Measurements from ENCODE around the gene NBPF11. TPM values are rescaled to one million over a fixed set of nuclear protein-coding genes. Genes with fewer than 3 reads are reported as not detected.
"Not testable (repeated sequence)": the region's sequence is repeated elsewhere in the genome, so short reads cannot be mapped to it uniquely, and the experiment has no call there.

Gene NBPF11
- total RNA-seq, 2 experiments from 2014 or later: 7.4 to 9.6 TPM

DNA sequence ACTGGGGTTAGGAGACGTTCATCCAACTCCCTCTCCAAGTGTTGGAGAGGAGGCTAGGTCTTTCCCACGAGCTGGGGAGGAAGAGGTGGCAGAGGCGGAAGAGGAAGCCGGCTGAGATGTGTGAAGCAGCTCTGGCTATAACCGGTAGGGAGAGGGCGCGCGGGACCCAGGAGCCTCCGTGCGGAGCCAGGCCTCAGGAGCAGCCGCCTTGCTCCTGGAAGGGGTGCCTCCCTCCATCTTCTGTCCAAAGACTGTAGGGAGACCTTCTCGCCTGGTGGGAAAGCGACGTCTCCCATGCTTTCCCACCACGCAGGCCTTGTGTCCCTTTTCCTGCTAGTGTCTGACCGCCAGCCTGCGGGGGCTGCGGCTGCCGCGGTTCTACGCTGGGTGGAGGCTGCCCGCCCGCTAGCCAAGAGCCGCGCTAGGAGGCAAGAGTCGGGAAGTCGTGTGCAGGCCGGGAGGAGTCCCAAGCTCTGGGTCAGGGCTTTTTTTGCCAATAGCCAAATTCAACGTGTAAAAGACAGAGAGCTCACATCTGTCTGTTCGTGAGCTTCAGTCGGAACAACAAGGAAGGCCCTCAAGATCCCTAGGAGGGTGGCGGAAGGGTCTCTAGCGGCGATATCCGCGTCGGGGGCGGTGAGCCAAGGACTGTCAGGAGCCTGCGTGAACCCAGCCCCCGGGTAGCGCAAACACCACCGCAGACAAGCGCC is 8.4 kb upstream of the NBPF11 start:
- DNase-seq (no peak), ATAC-seq (no peak)
- Mint-ChIP-seq H3K27me3 (peaks cover 35% of the 10 kb centered on the region), H3K27ac (no peak overlapping the region), H3K4me3 (no peak overlapping the region), H3K36me3 (no peaks in the 10 kb centered on the region), H3K4me1 (peaks cover 4% of the 10 kb centered on the region), H3K9me3 (ENCODE audit: low read depth) (no peaks in the 10 kb centered on the region)
- CTCF ChIA-PET: no interaction called here

DNA sequence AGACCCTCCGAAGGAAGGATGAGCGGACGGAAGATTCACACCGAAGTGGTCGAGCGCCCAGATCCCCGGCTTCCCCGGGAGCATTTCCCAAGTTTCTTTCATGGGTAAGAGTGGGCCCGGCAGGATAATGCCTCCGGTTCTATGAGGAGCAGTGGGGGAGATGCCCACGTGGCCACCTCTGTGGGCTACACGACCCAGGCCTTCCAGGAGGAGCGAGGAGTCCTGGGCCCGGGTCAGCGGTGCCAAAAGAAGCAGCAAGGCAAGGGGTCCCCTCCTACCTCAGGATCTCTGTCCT is 7.9 kb upstream of the NBPF11 start:
- Mint-ChIP-seq H3K36me3 (no peaks in the 10 kb centered on the region), H3K27ac (no peak overlapping the region), H3K4me1 (peaks cover 5% of the 10 kb centered on the region), H3K4me3 (no peak overlapping the region), H3K9me3 (ENCODE audit: low read depth) (no peaks in the 10 kb centered on the region), H3K27me3 (peaks cover 33% of the 10 kb centered on the region)
- CTCF ChIA-PET: no interaction called here
- DNase-seq (no peak), ATAC-seq (no peak)

DNA sequence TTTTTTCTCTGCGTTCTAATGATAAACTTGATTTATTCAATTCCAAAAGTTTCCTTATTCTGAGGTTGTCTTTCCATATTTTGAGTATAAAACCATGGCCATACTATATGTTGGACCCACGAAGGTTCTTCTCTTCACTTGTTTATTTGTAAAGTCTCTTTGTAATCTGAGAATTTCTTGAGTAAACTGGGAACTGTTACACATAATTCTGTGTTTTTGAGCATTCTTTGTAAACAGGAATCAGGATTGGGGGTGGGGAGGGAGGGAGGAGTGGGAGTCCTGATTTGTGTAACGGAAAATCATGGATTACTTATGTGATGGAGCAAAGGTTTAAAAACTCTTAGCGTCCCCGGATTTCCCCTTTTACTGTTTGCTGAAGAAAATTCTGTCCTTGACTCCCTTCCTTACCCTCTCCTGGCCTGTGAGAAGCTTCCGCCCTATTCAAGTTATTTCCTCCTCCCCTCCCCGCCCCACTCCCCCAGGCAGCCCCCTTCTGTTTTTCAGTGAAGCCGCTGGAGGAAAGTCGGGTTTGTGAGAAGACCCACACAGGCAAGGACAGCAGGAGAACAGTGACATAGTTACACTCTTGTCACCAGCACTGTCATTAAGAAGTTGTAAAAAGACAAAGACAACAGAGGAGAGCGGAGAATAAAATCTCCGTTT is 6.4 kb upstream of the NBPF11 start:
- Mint-ChIP-seq H3K4me3 (no peak overlapping the region), H3K4me1 (peaks cover 5% of the 10 kb centered on the region), H3K27ac (no peak overlapping the region), H3K36me3 (no peaks in the 10 kb centered on the region), H3K9me3 (ENCODE audit: low read depth) (no peaks in the 10 kb centered on the region), H3K27me3 (peaks cover 26% of the 10 kb centered on the region)
- no peak for ATAC-seq
- DNase-seq: no peak
- CTCF ChIA-PET: no interaction called here

DNA sequence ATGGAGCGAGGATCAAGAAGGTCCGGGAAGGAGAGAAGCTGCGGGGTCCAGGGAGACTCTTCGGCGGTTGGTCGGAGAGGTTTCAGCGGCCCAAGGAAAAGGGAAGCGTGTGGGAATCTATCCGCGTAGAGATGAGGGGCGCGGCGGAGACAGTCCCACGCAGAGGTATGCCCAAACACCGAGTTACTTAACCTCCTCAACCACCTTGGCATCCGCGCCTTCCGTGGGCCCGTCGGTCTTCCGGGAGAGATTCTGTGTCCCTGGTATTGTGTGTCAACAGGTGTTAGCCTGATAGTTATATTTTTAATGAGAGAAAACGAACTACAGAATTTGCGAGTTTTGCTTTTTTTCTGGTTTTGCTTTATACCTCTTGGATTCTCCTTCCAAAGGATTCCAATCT is 5.7 kb upstream of the NBPF11 start:
- H3K4me1 Mint-ChIP-seq; DNase-seq; H3K4me3 Mint-ChIP-seq; CTCF ChIA-PET; H3K36me3 Mint-ChIP-seq; H3K9me3 Mint-ChIP-seq (ENCODE audit: low read depth); H3K27ac Mint-ChIP-seq; ATAC-seq: not testable (repeated sequence)
- H3K27me3 Mint-ChIP-seq: peaks cover 26% of the 10 kb centered on the region

DNA sequence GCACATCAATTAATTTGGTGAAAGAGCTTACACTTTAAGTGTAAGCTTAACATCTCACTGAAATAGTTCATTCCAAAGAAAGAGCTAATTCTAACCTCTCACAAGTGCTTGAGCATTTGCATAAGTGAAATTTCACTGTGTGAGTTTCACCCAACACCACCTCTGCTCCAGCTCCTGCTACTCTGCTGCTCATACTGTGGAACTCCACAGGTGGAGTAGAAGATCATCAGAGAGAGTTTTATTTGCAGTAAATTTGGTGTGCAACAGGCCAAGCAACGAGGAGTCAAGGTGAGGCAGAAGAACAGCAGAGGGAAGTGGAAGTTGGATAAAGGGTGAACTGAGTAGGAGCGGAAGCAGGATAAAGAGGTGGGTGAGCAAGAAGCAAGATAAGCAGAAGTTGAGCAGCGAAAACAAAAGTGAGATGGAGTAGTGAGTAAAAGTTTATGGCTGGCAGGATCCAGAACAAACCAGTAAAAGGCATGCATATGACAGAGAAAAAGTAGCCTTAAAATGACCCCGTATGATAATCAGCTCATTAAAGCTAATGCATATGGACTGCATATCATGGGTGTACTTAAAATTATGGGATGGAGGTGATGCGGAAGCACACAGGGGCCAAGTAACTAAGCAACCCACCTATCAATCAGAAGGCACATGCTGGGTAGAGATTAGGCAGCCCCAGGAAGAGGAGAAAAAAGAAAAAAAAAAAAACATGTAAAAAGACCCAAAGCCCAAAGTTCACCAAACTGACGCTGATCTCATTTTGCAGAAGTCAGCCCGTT is 3.6 kb upstream of the NBPF11 start:
- Mint-ChIP-seq H3K4me1 (peaks cover 10% of the 10 kb centered on the region), H3K27me3 (peaks cover 29% of the 10 kb centered on the region)
- H3K9me3 Mint-ChIP-seq (ENCODE audit: low read depth); ATAC-seq; H3K36me3 Mint-ChIP-seq; DNase-seq; CTCF ChIA-PET; H3K27ac Mint-ChIP-seq; H3K4me3 Mint-ChIP-seq: not testable (repeated sequence)

DNA sequence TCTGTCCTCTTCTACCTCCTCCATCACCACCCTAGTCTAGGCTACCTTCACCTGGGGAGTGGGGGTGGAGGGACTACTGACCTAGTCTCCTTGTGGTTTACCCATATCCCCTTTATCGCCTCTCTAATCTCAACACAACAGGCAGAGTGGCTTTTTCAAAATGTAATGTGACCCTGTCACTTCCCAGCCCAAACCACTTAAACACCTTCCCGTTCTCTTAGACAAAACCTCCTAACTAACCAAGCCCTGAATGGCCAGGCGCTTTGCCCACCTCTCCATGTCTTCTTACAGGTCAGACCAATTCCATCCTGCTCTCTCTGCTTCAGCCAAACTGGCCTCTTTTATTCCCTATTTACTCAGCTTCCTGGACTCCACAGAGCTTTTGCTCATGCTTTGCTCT is 714 bp upstream of the NBPF11 start:
- H3K9me3 Mint-ChIP-seq (ENCODE audit: low read depth); DNase-seq; H3K27ac Mint-ChIP-seq; CTCF ChIA-PET; ATAC-seq; H3K4me1 Mint-ChIP-seq; H3K36me3 Mint-ChIP-seq: not testable (repeated sequence)
- H3K27me3 Mint-ChIP-seq: peaks cover 15% of the 10 kb centered on the region
- H3K4me3 Mint-ChIP-seq: peak overlapping the region; percentile 56

DNA sequence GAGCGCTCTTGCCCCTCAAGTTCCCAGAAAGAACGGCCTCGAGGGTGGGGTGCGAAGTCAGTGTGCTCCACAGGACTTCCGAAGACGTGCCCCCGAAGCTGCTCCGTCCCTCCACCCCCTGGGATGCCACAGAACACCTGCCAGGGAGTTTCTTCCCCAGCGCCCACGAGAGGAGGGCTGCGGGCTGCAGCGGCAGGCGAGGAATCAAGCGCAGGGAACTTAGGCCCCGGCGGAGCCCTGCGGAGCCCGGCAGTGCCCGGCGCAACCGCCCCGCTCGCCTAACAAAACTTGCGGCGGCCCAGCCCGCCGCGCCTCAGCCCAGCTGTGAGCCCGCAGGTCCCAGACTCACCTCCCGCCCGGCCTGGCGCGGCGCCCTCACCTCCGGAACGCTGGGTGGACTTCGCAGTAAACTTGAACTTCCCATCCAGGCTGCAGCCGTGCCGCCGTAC is 686 bp downstream of the NBPF11 start:
- peak; percentile 29 for ATAC-seq
- peaks cover 14% of the 10 kb centered on the region for H3K27me3 Mint-ChIP-seq
- H3K4me1 Mint-ChIP-seq; CTCF ChIA-PET; H3K27ac Mint-ChIP-seq; H3K9me3 Mint-ChIP-seq (ENCODE audit: low read depth); H3K36me3 Mint-ChIP-seq: not testable (repeated sequence)
- peak overlapping the region; percentile 89 for H3K4me3 Mint-ChIP-seq
- DNase-seq: peak; percentile 42

DNA sequence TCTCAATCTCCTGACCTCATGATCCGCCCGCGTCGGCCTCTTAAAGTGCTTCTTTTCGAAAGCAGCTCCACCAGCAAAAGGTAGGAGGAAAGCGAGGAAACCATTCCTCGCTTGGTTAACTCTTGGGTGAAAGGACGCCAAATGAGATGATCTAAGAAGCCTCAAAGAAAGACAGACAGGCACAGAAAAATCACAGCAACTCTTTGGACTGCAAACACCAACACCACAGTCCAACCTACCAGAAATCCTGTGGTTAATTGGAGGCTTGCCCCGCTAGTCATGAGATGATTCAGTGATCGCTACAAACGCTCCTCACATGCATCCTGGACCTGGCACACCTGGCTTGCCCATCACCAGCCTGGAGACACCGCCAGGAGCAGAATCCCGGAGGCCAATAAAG is 1.1 kb downstream of the NBPF11 start:
- DNase-seq: peak; percentile 44
- CTCF ChIA-PET; ATAC-seq; H3K27ac Mint-ChIP-seq; H3K27me3 Mint-ChIP-seq; H3K4me1 Mint-ChIP-seq; H3K9me3 Mint-ChIP-seq (ENCODE audit: low read depth); H3K36me3 Mint-ChIP-seq: not testable (repeated sequence)
- peak overlapping the region; percentile 89 for H3K4me3 Mint-ChIP-seq

DNA sequence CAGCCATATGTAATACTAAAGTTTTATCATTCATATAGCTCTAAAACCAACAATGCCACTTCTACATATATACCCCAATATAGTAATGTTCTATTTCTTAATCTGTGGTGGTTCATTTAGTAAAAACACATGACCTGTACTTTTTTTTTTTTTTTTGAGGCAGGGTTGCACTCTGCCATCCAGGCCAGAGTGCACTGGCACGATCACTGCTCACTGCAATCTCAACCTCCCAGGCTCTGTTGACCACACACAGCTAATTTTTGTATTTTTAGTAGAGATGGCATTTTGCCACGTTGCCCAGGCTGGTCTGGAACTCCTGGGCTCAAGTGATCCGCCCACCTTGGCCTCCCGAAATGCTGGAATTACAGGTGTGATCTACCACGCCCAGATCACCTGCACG is 2.1 kb downstream of the NBPF11 start:
- ATAC-seq; H3K27ac Mint-ChIP-seq; H3K4me3 Mint-ChIP-seq; H3K4me1 Mint-ChIP-seq; DNase-seq; H3K27me3 Mint-ChIP-seq; CTCF ChIA-PET; H3K36me3 Mint-ChIP-seq; H3K9me3 Mint-ChIP-seq (ENCODE audit: low read depth): not testable (repeated sequence)

DNA sequence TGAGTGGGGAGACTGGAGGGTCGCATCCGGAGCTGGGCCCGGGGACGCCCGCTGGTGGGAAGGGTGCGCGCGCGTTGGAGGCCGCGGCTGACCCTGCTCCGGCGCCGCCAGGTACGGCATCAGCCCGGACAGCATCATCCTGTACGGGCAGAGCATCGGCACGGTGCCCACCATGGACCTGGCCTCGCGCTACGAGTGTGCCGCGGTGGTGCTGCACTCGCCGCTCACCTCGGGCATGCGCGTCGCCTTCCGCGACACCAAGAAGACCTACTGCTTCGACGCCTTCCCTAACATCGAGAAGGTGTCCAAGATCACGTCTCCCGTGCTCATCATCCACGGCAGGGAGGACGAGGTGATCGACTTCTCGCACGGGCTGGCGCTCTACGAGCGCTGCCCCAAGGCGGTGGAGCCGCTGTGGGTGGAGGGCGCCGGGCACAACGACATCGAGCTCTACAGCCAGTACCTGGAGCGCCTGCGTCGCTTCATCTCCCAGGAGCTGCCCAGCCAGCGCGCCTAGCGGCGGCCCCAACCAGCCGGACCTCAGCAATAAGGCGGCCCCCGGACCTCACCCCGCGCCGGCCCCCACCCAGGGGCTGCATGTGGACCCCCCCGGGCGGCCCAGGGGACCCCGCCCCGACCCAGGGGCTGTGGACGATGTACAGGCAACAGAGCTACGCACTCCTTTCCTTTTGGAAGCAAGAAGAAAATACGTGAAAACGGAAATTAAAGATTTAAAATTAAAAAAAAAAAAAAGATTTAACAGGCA is 2.8 kb downstream of the NBPF11 start:
- ATAC-seq; CTCF ChIA-PET; H3K27ac Mint-ChIP-seq; H3K4me1 Mint-ChIP-seq; DNase-seq; H3K27me3 Mint-ChIP-seq; H3K36me3 Mint-ChIP-seq; H3K9me3 Mint-ChIP-seq (ENCODE audit: low read depth); H3K4me3 Mint-ChIP-seq: not testable (repeated sequence)

DNA sequence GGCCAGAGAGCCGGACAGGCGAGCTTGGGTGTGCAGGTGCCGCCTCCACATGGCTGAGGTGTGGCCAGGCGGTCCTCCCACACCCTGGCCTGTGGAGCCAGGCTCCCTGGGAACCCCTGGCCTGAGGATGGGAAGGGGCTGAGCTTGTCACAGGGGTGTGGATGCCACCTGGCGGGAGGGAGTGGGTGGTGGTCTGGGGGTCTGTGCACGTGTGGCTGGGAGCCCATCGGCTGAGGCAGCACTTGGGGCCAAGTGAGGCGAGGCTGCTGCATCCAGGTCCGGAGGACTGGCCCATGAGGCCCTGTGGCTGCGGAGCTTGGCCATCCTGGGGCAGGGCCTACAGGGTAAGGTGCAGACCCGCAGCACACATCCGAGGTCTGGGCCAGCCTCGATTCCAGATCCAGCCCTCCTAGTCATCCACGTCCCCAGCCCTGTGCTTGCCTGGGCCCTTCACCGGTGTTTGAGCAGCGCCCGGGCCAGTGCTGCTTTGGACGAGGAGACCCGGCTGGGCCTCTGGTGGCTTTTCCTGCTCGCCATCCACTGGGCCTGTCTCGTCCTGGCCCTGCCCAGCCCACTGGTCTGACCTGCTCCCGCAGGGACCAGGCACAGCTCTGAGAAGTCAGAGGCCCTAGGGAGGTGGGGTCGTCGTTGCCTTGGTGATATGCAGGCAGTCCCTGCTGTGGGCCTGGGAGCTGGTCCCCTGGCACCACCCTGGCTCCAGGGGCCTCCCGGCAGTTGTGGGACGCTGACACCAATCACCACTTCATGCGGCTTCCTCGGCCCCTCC is 4.8 kb downstream of the NBPF11 start:
- H3K36me3 Mint-ChIP-seq; ATAC-seq; DNase-seq; H3K4me1 Mint-ChIP-seq; CTCF ChIA-PET; H3K27ac Mint-ChIP-seq; H3K4me3 Mint-ChIP-seq; H3K27me3 Mint-ChIP-seq; H3K9me3 Mint-ChIP-seq (ENCODE audit: low read depth): not testable (repeated sequence)

DNA sequence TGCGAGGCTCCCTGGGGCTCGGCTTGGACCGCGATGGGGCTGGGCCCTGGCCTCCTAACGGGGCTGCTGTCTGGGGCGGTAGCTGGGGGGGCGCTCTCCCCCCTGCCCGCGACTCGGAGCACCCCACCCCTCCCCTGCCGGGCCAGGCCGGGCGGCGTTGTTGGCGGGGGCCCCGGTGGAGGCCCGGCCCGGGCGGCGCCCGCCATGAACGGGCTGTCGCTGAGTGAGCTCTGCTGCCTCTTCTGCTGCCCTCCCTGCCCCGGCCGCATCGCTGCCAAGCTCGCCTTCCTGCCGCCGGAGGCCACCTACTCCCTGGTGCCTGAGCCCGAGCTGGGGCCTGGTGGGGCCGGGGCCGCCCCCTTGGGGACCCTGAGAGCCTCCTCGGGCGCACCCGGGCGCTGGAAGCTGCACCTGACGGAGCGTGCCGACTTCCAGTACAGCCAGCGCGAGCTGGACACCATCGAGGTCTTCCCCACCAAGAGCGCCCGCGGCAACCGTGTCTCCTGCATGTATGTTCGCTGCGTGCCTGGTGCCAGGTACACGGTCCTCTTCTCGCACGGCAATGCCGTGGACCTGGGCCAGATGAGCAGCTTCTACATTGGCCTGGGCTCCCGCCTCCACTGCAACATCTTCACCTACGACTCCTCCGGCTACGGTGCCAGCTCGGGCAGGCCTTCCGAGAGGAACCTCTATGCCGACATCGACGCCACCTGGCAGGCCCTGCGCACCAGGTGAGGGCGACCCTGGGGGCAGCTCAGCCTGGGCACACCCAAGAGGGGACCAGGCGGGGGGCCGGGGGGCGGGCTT is 5.7 kb downstream of the NBPF11 start:
- H3K36me3 Mint-ChIP-seq; CTCF ChIA-PET; H3K4me3 Mint-ChIP-seq; H3K27ac Mint-ChIP-seq; H3K27me3 Mint-ChIP-seq; H3K9me3 Mint-ChIP-seq (ENCODE audit: low read depth); ATAC-seq; H3K4me1 Mint-ChIP-seq; DNase-seq: not testable (repeated sequence)

Data from activated CD8-positive, alpha-beta memory T cell treated with anti-CD3 and anti-CD28 coated beads, Interleukin-2, amount 10 ng/mL, durations not matched to agents 7 days and 5 days (primary cell).